Activated CD4-positive, alpha-beta T cell treated with anti-CD3 and anti-CD28 coated beads for 24 hours (primary cell): Measurements from ENCODE around the gene ZNF718.
"Not testable (repeated sequence)": the region's sequence is repeated elsewhere in the genome, so short reads cannot be mapped to it uniquely, and the experiment has no call there.

Source experiments
- DNase-seq, 2 donors: peaks; one replicate each; pipeline ENCODE4 v3.0.0-alpha.2; 2020; ENCODE audit warnings: low read depth in 2 of 2

Gene ZNF718

GRCh38 chr4:124275-125081 is at the start of gene ZNF718:
TSS of gene ZNF718 (plus strand) at chr4:124501. CDS start at chr4:124671, 170 bp downstream.
- DNase-seq, result peak; percentile 84 to 91

GRCh38 chr4:85951-86350 is 38.4 kb upstream of the ZNF718 start:
- DNase-seq, result no peak

DNA sequence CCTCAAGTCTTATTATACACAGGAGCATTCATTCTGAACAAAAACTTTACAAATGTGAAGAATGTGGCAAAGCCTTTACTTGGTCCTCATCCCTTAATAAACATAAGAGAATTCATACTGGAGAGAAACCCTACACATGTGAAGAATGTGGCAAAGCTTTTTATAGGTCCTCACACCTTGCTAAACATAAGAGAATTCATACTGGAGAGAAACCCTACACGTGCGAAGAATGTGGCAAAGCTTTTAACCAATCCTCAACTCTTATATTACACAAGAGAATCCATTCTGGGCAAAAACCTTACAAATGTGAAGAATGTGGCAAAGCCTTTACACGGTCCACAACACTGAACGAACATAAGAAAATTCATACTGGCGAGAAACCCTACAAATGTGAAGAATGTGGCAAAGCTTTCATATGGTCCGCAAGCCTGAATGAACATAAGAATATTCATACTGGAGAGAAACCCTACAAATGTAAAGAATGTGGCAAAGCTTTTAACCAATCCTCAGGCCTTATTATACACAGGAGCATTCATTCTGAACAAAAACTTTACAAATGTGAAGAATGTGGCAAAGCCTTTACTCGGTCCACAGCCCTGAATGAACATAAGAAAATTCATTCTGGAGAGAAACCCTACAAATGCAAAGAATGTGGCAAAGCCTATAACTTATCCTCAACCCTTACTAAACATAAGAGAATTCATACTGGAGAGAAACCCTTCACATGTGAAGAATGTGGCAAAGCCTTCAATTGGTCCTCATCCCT is 37.6 kb upstream of the ZNF718 start:
- DNase-seq, result not testable (repeated sequence)

- DNase-seq, result no peak
These were observed 25.9 kb upstream of the ZNF718 start for GRCh38 chr4:98386-98785.

DNA sequence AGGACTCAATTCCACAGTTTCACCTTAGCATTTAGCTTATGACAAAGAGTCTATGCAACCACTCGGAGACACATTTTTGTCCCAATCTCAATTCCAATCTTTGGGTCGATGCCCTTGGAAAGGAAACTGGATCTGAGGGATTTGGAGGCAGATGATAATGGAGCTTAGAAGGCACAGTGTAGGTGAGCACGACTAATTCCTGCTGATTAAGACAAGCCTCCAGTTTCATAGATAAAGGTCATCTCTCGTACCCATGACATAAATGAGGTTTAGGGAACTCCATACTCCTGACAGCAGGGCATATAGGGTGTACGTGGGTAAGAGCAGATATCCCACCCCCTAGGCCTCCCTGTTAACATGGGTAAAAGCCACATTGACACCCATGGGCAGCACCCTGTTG is 24.4 kb upstream of the ZNF718 start:
- DNase-seq, result no peak

DNA sequence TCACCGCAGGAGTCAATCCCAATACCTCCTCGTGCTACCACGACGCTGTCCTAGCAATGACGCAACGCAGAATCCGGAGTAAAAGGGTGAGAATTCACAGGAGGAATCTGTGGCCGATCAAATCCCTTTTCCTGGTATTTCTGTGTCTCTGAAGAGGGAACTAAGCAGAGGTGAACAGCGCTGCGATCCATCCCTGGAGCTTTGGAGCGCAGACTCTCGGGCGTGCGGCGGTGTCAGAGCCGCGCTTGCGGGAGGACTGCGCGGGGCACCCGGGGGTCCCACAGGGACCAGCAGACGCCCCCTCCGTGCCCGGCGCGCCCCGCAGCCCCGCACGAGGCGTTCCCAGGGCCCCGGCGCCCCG is 17.2 kb upstream of the ZNF718 start:
- no peak for DNase-seq

DNA sequence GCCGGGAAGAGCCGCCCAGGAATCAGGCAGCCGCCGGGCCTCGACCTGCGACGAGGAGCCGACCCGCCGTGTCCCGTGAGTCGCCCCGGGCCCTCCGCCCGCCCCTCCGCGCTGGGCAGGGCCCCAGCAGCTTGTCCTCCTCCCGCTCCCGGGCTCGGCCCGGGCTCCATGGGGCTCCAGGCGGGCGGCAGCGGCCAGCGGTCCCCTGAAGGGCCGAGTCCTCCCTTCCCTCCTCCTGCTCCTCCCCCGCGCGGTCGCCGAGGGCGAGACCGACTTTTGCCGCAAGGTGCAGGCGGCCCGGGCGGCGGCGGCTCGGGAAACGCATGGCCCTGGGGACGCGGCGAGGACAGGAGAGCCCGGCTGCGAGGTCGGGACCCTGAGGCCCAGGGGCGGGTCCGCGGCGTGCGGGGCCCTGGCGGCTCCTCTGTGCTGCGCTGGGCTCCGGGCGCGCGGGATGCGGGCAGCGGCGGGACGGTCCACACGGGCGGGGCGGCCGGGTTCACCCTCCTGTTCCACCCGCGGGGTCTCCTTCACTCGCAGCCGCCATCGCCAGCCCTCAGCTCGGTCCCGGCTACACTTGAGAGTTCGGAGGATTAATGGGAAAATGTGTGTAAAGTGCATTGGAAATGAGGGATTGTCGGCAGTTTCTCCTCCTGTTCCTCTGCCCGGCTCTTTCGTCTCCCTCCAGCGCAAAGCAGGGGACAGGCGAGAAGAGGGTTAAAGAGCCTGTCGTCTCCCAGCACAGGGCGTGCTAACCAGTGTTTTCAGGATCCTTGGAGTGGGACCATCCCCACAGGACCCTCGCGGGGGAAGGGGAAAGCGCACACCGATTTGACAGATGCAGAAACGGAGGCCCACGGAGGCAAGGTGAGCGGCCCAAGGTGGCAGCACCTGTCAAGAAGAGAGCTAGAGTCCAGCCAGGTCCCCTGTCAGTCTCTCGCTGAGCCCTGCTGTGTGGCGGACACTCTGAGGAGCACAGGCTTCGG is 16.6 kb upstream of the ZNF718 start:
- no peak for DNase-seq

DNA sequence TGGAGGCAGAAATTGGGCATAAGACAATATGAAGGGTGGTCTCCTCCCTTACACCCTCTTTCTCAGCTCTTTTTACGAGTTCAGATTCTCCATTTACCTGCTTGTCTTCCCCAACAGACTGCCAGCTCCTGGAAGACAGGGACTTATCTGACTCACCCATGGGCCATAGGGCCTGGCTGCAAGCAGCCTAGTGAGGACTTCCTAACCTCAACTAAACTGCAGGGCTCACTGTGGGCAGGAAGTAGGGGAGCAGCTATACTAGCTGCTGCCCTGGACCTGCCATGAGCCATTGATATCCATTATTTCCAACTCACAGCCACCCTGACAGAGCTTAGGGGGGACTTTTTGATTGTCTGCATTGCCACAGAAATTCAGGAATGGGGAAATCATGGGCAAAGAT is 11.5 kb upstream of the ZNF718 start:
- no peak for DNase-seq

GRCh38 chr4:113732-114131 is 10.6 kb upstream of the ZNF718 start:
- no peak for DNase-seq

DNA sequence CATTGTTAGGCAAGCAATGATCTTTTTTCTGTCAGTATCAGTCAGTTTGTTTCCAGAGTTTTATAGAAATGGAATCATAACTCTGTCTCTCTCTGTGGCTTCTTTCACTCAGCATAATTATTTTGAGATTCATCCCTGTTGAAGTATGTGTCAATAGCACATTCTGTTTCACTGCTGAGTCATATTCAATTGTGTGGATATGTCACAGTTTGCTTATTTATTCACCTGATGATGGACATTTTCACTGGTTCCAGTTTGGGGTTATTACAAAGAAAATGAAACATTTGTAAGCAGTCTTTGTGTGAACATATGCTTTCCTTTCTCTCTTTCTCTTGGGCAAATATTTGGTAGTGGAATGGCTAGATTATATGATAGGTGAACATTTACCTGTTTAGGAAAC is 10.2 kb upstream of the ZNF718 start:
- no peak for DNase-seq

DNA sequence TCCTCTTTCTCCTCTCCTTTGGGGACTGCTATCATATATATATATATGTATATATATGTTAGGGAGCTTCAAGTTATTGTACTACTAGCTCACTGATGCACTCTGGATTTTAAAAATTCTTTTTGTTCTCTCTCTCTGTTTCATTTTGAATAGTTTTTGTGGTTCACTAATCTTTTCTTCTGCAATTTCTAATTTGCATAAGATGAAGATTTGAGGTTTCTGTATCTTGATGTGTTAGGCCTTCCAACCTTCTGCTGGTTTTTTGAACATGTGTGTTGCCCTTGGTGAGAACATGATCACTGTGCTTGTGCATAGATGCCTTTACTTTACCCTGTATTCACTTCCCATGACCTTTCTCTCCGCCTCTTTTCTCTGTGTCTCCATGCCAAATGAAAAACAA is 7.8 kb upstream of the ZNF718 start:
- DNase-seq, result no peak

DNA sequence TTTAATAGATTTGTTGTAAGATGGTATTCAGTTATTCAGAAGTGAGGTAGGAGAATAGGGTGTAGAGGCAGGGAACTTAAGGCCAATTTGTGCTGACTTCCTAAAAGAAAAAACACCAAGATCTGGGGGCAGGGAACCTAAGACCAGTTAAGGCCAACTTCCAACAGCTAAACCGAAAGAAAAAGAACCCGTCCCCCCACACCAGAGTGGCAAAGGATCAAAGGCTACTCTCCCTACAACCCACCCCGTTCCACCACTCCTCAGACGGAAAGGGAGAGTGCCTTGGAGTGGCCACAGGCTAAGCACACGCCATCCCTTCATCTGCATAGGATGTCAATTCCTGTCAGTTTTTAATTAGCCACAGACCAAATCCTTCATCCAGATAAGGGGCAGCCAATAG is 3.7 kb upstream of the ZNF718 start:
- no peak for DNase-seq

GRCh38 chr4:121408-122084 is 2.8 kb upstream of the ZNF718 start:
- DNase-seq, result no peak

- not testable (repeated sequence) for DNase-seq
These were observed 403 bp upstream of the ZNF718 start for GRCh38 chr4:123922-124274.

- no peak for DNase-seq
These were observed 930 bp downstream of the ZNF718 start for GRCh38 chr4:125091-125771.

DNA sequence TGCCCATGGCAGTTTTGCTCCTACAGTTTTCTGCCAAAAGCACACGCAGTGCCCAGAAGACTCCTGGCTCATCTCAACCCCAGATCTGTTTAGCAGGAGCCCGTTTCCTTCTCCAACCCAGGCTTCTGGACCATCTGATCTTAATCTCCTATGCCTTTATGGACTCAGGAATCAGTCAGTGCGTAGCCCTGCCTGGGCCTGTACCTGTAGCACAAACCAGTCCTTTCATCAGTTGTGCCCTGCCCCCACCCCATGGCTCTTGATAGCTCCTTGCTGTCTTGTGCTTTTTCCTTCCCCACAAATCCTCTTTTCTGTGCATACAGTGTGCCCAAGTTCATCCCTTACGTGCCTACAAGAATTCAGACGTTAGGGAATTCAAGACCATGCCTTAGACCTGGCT is 1.5 kb downstream of the ZNF718 start:
- DNase-seq, result no peak

DNA sequence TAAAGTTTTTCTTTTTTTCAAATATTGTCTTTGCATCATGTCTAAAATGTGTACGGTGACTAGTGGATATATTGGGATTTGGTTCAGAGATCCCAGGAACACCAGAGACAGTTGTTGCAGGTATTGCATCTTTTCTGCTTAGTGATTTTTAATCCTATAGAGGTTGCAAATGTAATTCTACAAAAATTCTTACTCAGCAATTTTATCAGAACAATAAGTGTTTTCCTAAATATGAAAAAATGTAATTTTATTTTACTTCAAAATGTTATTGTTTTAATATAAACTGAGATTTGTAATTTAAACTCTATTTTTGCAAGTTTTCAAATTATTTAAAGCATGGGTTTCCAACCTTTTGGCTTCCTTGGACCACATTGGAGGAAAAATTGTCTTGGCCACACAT is 8.2 kb downstream of the ZNF718 start:
- no peak for DNase-seq

DNA sequence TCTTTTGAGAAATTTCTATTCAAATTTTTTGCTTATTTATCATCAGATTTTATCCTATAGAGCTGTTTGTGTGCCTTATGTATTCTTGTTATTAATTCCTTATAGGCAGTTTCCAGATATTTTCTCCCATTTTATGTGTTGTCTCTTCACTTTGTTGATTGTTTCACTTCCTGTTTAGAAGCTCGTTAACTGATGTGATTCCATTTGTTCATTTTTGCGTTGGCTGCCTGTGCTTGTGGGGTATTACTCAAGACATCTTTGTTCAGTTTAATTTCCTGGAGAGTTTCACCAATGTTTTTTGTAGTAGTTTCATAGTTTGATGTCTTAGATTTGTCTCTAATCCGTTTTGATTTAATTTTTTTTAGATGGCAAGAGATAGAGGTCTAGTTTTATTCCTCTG is 14.6 kb downstream of the ZNF718 start:
- DNase-seq, result no peak

GRCh38 chr4:139691-140090 is 15.4 kb downstream of the ZNF718 start:
- DNase-seq, result no peak

DNA sequence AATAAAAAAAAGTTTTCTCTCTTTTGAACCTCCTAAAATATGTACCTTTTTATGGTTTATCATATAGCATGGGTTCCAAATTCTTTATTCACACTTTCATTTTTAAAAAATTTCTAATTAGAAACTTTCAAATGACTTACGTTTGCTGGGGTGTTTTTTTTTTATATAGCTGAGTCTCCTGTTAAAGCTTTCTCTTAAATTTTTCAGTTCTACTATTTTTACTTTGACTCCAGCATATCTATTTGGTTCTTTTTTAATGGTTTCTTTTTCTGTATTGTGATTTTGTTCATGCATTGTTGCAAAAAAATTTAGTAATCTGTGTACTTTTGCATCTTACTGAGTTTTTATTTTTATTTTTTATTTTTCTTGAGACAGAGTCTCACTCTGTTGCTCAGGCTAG is 22.3 kb downstream of the ZNF718 start:
- DNase-seq, result no peak

- no peak for DNase-seq
These were observed 22.9 kb downstream of the ZNF718 start for GRCh38 chr4:147233-147632.
